GM18519 (cell line): Measurements from ENCODE around the gene MAPT.
"Not testable (repeated sequence)": the region's sequence is repeated elsewhere in the genome, so short reads cannot be mapped to it uniquely, and the experiment has no call there.

Experiments
- ATAC-seq: cut with Tn5 transposase; IDR thresholded peaks from one replicate; pipeline ENCODE4 v1.9.1; 2021; ENCODE audit warnings: mild to moderate bottlenecking, moderate library complexity; ENCODE audit not compliant: unreplicated experiment, low FRiP score

MAPT gene

GRCh38 chr17:46023366-46023765, 129.0 kb downstream of the MAPT start:
- not testable (repeated sequence) for ATAC-seq

- no peak for ATAC-seq
Measured at GRCh38 chr17:46023783-46024388, 129.5 kb downstream of the MAPT start.

GRCh38 chr17:46024590-46024989, 130.2 kb downstream of the MAPT start:
- ATAC-seq: no peak

GRCh38 chr17:46025060-46025459, 130.7 kb downstream of the MAPT start:
- ATAC-seq: no peak

- no peak for ATAC-seq
Measured at GRCh38 chr17:46025510-46026165, 131.3 kb downstream of the MAPT start.

GRCh38 chr17:46026166-46027047, 132.1 kb downstream of the MAPT start:
- no peak for ATAC-seq

- ATAC-seq: no peak
Measured at GRCh38 chr17:46027048-46027975, 133.0 kb downstream of the MAPT start.

- ATAC-seq: no peak
Measured at GRCh38 chr17:46027976-46028325, 133.6 kb downstream of the MAPT start.

- no peak for ATAC-seq
Measured at GRCh38 chr17:46028374-46028773, 134.0 kb downstream of the MAPT start.

GRCh38 chr17:46028981-46029565, 134.7 kb downstream of the MAPT start:
- ATAC-seq: no peak

- ATAC-seq: no peak
Measured at GRCh38 chr17:46029627-46030026, 135.3 kb downstream of the MAPT start.

- no peak for ATAC-seq
Measured at GRCh38 chr17:46030752-46031151, 136.4 kb downstream of the MAPT start.

GRCh38 chr17:46031440-46031839, 137.1 kb downstream of the MAPT start:
- ATAC-seq: no peak

GRCh38 chr17:46031920-46032319, 137.6 kb downstream of the MAPT start:
- no peak for ATAC-seq

- no peak for ATAC-seq
Measured at GRCh38 chr17:46032909-46033308, 138.6 kb downstream of the MAPT start.

GRCh38 chr17:46033392-46033791, 139.0 kb downstream of the MAPT start:
- no peak for ATAC-seq

- ATAC-seq: no peak
Measured at GRCh38 chr17:46035112-46035818, 140.9 kb downstream of the MAPT start.

- no peak for ATAC-seq
Measured at GRCh38 chr17:46036491-46036890, 142.1 kb downstream of the MAPT start.

- no peak for ATAC-seq
Measured at GRCh38 chr17:46037722-46038255, 143.4 kb downstream of the MAPT start.
